Hematopoietic multipotent progenitor cell treated with erythropoietin and hydrocortisone succinate and interleukin-3 and kit ligand, for 8 days (in vitro differentiated cells): Measurements from ENCODE around the gene R3HCC1L.

Experiments used
- DNase-seq: peaks from one replicate; pipeline ENCODE4 v3.0.0-alpha.2; 2015

Gene R3HCC1L

DNA sequence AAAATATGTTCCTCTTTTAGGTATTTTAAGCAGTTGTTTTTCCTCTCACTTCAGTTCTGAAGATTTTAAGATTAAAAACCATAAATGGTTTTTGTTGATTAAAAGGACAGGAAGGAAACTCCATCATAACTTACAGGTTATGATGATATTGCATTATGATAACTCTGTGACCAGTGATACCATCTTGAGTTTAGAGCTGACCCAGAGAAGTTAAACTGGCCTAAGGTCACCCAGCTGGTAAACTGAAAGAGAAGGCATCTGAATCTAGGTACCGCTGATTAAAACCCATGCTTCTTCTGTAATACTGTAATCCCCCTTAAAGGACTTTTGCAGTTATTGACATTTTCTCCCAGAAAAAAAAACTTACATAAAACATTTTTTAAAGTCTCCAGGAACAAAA is 103.9 kb downstream of the R3HCC1L start:
- DNase-seq, result no peak

DNA sequence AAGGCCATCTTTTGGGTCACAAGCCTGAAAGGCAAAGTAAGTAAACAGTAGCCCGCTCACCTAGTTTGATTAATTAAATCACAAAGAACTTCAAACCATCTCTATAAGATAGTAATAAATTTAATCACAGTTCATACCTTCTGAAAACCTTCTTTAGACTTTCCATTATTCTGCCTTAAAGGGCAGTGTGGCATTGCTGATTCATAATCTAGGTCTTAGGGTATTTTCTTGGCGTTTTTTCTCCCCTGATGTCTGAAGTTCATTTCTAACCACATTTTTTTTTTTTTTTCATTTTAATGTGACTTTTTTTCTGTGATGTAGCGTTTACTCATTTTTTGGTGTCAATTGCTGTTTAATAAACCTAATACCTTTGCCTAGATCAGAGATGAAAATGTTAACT is 106.1 kb downstream of the R3HCC1L start:
- no peak for DNase-seq

DNA sequence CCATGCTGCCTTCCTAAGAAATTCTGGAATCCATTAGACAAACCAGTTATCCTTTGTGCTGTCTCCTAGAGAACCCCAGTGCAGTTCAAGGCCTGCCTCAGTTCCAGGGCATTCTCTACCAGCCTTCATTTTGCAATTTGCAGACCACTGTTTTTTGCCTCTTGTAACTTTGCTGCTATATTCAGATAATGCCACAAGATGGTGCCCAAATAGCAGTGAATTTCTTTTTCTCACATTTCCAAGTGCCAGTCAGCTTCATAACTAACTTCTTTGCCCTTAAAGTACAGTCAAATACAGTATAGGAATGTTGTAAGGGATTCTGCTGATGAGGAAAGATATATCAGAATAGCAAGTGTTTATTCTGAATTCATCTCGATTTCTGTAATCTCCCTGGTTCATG is 108.4 kb downstream of the R3HCC1L start:
- peak; percentile 55 for DNase-seq

DNA sequence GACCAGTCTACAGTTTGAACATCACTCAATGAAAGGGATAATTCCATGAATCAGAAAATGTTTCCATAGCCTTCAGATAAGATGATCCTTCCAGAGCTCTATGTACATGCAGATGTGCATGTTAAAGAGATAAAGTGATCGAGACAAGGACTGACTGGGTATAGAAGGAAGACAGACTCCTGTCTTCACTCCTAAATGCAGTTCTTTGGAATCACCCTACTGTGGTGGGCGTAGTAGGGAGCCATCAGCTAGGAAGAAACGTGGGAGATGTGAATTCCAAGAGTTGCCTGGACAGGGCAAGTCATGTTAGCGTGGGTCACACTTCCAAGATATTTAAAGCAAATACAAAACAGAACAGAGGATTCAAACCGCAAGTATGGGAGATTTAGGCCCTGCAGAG is 109.7 kb downstream of the R3HCC1L start:
- DNase-seq, result no peak

DNA sequence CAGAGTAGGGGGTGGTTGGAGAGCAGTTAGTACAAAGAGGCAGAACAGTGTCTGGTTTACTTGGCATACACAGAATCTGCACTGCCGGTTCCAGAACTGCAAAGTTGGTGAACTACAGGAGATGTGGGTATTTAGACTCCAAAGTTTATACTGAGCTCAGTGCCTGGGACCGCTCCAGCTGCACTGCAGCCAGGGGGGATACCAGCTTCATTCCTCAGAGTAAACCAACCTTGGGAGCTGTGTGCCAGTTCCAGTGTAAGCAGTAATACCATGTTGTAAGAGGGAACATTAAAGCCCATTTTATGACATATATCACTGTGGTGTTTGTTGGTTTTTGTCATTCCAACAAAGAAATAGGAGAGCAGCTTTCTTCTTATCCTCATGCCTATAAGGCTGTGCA is 110.1 kb downstream of the R3HCC1L start:
- no peak for DNase-seq

DNA sequence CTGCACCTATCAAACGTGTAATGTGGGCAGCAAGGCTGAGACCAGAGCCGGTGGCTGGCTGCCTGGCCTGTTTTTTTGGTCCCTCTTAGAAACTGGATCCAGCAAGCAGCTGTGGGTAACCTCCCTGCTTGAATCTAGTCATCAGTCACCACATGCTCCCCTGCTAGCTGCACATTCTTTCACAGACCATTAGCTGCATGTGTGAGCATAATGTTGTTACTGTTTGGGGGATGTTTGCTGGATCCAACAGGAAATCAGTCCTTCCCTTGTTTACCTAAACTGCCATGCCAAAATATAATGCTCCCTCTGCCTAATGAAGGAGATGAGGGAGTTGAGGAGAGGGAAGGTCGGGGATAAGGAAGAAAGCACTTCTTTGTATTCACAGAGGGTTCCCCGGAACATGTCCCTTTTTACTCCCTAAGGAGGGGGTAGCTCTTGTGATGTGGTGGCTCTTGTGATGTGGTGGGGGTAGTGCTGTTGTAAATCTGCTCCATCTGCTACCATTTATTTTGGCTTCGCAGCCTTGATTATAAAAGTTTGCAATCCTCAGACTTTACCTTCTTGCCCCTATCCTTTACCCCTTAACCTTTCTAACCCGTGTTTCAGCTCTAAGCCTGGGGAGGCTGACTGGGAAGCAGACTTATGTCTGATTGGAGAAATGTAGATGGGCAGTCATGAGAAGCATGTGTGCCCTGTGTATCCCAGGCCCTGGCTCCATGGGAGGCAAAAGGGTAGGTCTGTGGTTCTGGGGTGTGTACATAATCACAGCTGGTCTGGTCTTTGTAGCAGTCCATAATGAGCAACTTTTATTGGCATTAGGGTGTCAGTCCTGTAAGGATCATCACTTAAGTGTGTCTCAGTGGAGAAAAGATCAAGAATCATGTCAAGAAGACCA is 112.7 kb downstream of the R3HCC1L start:
- DNase-seq, result no peak

DNA sequence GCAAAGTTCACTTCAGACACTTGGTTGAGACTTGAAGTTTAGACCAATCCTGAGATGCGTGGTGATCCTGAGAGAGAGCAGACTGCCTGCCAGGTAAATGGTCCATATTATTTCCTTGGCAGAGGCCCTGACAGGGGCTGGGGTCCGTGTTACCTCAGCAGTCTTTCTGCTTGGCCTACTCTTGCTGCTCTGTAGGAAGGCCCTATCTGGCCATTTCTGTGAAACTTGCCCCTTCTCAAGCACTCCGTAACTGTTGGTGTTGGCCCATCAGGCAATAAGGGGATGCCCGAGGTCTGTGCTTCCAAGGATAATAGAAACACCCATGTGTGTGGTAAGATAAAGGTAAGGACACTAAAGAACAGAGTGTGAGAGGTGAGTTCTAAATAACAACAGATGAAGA is 113.6 kb downstream of the R3HCC1L start:
- no peak for DNase-seq

DNA sequence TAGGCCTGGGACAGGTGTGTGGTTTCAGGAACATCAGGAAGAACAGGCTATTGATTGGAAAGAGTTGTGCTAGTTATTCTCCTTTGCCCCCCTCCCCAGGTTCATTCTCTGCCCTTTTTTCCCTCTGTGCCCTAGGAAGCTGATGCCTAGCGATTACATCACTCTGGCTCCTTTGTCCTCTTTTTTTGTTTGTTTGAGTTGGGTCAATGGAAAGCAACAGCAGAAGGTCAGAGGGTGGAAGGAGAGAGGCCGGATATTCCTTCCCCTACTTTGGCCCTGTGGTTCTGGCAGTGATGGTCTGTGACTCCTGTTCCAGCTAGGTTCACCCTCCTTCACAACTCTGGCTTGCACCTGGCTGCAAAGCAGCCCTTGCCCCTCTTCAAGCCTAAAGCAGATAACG is 114.7 kb downstream of the R3HCC1L start:
- no peak for DNase-seq

DNA sequence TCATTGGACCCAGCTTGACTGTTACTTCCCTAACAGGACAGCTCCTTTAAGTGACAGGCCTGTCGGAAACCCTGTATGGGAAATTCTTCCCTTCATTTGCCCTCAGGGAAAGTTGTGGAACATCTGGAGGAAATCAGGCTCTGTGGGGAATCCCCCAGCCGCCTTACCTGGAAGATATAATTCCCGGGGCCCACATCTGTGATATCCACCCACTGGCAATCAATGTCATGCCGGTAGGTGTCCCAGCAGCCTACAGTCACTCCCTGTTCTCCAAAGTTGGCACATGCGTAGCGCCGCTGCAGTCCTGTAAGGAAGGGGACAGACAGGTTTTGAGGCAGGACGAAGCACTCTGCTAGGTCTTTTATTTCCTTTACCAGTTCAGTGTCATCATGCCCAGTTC is 116.9 kb downstream of the R3HCC1L start:
- no peak for DNase-seq

DNA sequence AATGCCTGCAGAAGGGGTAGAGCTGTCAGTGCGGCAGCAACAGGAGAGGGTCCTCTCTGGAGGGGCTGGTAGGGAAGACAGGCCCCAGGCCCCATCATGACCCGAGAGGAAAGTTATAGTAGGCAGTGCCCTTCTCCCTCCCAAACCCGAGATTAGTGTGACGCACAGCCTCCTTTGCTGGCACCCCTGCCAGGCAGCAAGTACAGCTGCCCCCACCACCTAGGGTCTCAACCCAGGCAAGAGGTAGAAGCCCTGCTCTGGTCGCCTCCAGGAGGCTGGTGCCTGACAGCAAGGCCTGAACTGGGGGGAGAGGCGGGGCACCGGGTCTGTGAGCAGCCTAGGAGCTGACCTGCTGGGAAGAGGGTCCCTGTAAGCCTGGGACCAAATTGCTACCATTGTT is 118.0 kb downstream of the R3HCC1L start:
- DNase-seq, result no peak

DNA sequence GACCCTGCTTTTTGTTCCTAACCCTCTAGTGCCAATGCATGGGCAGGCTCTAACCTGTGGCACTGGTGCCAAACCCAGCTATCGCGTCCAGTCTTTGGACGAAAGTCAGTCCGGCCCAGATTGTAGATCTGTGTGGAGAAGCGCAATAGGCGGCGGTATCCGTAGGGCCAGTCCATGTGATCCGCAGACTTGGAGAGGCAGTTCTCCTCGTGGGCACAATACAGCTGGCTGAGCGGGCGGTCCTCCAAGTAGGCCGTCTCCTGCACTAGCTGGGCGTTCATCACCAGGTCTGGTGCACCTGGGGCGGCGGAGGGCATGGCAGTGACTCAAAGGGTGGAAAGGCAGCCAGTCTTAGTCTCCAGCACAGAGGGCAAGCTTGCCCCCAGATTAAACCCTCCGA is 119.0 kb downstream of the R3HCC1L start:
- DNase-seq, result no peak

DNA sequence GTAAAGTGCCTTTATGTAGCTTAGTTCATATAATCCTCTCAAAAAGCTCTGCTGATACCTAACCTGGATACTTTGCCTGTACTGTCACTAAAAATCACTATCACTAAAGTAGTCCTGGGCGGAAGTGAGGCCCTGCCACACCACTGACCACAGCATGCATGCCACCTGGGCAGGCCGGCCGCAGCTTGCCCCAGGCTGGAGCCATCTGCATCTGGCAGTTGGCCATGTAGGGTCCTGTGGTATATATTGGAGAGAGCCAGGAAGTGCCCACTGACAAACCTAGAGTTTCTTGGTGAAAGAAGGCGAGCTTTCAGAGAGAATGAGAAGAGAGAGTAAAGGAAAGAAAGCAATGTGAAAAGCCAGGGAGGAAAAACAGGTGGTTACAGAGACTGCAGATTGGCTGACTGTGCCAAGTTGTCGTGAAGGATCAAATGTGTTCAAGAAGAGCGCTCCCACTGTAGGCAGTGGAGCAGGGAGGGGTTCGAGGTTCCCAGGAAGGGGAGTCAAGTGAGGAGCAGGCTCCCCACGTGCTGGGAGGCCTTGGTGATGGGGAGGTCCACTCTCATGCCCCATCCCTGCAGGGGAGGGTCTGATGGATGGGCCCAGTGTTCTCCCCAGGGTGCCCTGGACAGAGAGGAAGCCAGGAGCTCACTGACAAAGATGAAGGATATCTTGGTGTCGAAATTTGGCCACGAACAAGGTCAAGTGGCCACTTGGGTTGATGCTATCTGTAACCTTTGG is 119.9 kb downstream of the R3HCC1L start:
- DNase-seq, result no peak

DNA sequence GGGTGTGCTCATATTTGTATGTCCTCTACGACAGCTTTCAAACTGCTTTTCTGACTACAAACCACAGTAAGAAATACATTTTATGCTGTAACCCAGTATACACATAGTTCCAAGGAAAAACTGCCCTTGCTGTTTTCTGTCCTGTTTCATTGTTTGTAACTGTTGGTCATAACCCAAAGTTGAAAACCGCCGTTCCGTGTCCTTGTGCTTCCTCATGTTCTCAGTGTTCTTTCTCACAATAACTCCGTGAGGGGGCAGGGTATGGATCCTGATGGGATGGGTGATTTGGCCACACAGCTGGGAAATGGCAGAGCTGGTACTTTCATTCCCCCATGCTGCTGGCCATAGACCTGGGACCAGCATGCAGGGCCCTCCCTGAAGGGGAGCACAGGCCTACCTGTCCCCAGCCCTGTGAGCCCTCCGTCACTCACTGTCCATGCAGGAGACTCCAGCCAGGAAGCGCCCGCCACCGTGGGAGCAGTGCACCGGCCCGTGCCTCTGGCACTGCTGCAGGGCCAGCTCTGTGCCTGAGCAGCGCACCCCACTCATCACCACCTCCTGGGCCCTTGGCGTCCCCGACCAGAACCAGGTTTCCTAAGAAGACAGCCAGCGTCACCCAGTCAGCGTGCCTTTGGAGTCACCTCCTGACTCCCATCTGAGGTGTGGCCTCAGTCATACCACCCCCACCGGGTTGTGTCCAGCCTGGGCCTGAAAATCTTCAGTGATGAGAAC is 120.9 kb downstream of the R3HCC1L start:
- no peak for DNase-seq

DNA sequence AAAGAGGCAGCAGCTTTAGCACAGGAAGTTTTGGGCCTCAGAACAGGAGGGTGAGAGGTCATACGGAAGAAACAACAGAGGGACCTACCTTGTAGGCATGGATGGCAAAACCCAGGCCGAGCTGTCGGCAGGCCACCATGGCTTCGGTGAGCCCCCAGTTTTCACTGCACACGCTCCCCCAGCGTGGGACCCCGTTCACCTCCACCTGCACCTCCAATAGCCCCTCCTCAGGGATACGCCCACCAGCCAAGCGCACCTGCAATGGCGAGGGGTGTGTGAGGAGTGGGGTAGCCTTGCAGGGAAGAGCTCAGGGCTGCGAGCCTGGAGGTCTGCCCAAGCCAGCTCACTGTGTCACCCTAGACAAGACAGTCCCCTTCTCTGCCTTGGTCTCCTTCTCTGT is 122.2 kb downstream of the R3HCC1L start:
- no peak for DNase-seq

DNA sequence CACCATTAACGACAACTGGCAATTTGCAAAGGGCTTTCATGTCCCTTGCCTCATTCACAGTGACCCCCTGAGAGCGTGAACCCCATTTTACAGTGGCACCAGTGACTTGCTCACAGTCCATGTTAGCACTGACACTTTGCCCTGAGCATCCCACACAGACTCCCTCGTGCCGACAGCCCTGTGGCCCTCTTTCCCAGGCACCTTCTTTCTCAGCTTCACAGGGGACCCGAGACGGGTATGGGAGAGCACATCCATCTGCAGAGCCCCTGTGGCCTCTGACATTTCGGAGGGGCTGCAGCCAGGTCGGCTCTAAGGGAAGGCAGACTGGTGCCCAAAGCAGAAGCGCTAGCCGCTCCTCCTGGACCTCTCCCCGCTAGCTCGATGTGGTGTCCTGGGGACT is 122.7 kb downstream of the R3HCC1L start:
- no peak for DNase-seq

DNA sequence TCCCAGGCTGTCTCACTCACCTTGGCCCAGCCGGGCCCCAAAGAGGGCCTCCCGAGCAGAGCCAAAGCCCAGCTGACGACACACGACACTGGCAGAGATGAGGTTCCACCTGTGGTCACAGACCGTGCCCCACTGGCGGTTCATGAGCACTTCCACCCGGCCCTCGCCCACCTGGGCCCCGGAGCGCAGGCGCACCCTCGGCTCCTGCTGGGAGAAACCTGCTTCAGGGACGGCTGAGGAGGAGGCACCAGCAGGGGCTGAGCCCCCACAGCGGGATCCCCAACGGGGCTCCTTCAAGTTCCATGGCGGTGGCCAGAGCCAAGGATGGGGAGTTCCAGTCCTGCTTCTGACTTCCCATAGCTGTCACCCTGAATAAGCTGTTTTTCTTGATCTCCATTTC is 123.5 kb downstream of the R3HCC1L start:
- DNase-seq, result no peak

DNA sequence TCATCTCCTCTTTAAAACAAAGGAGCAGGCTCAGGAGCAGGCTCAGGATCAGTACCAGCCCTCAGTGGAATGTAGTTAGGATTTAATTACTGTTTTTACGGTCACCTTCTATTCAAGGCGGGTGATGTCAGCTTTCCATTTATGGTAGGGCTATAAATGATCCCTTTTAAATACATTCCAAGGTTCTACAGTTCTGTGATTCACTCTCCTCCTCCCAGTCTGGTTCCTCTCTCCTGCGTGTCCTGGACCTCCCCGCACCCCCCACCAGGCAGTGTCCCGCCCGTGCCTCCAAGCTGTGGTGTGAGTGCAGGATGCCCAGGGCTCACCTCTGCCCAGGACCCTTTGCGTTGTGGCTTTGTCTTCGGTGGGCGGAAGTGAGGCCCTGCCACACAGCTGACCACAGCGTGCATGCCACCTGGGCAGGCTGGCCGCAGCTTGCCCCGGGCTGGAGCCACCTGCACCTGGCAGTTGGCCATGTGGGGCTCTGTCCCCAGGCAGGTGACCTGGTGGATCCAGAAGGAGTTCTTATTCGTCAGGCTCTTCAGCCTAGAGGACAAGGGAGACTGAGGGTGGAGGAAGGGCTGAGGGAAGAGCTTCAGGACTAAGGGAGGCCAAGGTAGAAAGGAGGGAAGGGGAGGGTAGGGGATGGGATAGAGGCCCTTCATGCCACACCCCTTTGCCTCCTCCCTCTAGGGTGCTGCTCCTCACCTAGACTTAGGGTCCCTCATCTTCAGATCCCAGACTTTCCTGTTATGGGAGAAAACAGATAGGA is 124.4 kb downstream of the R3HCC1L start:
- no peak for DNase-seq

DNA sequence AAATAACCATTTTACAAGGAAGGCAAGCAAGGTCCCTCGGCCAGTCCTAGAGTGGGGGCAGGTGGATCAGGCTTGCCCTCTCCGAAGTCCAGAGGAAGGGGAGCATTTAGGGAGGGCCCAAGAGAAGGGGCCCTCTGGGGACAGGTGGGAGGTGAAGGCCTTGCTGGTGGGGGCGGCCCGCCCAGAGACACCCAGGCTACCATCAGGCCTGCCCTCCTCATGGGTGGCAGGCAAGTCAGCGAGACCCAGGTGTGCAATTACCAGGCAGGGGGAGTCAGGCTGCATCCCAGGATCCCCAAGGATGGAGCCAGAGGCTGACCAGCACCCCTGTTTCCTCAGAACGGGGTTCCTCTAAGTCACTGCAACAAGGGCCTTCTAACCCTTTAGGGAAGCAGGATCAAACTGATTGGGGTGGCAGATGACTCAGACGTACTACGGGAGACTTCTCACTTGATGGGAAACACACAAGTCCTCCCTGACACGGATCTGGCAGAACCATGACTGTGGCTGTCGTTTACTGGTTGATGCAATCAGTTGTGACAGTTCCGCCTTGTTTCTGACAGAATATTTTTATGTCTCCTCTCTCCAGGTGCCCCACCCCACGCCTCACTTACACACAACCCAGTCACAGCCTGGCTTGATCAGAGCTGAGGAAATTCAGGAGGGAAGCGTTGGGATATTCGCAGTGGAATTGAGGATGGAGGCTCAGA is 125.3 kb downstream of the R3HCC1L start:
- DNase-seq, result no peak

DNA sequence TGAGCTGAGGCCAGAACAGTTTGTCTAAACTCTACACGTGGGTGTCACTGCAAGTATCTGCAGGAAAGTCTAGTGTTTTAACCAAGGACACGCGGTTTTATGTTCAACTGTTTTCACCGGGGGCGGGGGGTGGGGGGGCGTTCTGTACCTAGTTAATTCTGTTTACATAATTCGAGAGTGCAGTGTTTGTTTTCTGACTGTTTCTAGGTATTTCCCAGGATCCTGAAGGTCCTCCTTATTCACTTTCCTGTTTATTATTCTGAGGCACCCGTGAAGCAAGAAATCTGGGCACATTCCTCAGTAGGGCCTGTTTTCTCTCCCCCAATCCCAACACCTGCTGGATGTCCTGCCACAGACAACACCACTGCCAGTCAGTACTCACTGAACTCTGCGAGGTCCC is 125.9 kb downstream of the R3HCC1L start:
- DNase-seq, result no peak

DNA sequence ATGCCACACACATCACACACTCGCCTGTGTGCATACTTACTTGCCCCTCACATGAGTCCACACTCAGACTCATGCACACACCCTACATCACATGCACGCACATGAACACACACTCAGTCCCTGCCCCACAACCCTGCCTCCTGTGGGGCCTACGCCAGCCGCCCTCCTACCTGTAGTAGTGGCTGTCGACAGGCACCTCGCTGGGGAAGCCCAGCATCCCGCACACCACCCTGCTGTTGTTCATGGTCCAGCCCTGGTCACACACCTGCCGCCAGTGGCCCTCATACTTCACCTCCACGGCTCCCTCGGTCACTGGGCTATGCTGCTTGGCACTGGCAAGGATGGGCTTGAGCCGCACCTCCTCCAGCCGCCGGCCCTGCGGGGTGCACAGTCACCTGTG is 126.3 kb downstream of the R3HCC1L start:
- DNase-seq, result no peak

DNA sequence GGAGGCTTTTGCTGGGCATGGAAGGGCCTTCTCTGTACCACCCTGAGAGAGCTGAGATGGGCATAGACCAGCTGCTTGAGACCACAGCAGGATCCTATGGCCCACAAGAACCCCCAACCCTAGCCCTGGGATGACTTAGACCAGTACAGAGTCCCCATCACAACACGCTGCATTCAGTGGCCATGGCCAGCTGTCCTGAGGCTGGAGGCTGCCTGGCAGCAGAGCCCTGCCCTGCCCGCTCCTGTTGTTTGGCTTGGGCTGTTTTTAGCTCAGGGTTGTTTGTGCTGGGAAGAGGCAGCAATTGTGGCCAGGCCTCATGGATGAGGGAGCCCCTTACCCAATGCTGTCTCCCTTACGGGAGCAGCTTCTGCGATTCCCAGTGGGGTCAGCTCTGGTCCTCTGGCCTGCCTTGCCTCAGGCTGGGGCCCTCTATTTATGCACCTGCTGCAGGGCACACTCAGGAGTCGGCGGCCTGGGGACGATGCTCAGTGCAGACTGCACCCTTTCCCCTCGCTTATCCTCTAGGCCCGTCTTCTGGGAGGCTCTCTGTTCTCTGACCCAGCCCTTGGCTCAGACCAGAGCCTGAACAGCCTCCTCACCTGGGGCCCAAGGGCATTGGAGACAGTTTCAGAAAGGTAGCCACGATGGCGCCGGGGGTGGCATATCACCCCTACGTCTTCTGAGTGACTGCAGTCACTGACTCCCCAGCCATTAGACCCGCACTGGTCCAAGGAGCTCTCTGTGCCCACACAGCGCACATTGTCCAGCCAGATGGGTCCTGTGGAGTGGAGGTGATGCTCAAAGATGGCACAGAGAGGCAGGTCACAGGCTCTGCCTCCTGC is 127.2 kb downstream of the R3HCC1L start:
- no peak for DNase-seq
